Stimulated activated CD8-positive, alpha-beta memory T cell treated with anti-CD3 and anti-CD28 coated beads, Interleukin-7, amount 100 ng/mL, for 24 hours (primary cell): ENCODE measurements around the gene PRR20A.
"Not testable (repeated sequence)": the region's sequence is repeated elsewhere in the genome, so short reads cannot be mapped to it uniquely, and the experiment has no call there.

Experiments
- DNase-seq: peaks from one replicate; pipeline ENCODE4 v3.0.0-alpha.2; 2020; ENCODE audit warnings: low read depth

PRR20A gene

DNA sequence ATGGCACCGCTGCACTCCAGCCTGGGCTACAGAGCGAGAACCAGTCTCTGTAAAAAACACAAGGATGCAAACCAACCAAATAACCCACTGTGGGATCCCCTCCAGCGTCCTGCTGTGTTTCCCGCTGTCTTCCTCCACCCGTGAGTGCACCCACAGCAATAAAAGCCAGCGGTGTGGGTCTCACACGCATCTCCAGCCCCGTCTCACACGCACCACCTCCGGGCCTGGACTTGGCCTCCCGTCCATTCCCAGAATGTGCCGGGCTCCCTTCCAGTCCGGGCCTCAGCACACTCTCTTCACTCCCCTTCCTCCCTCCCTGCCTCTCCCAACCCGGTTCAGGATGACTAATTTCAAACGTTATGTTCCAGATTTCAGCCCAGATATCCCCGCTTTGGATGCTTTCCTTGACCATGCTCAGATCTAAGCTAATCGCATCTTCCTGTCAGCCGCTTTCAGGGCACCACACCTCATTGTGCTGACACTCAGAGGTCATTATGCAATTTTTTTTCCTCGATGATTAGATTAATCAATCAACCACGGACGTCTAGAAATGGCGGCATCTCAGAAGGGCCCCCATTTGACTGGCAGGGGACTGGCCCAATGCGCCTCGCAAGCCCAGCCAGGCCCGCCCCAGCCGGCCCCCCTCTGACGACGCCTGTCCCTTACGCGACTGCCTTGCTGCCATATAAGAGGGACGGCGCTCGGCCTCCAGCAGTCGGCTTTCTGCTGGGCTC lies at the start of gene PRR20A:
Gene PRR20A, plus strand, starts transcription at position 684 of the 734 bp plus-strand sequence. CDS start 387 bp downstream, outside the sequence.
- DNase-seq: not testable (repeated sequence)

DNA sequence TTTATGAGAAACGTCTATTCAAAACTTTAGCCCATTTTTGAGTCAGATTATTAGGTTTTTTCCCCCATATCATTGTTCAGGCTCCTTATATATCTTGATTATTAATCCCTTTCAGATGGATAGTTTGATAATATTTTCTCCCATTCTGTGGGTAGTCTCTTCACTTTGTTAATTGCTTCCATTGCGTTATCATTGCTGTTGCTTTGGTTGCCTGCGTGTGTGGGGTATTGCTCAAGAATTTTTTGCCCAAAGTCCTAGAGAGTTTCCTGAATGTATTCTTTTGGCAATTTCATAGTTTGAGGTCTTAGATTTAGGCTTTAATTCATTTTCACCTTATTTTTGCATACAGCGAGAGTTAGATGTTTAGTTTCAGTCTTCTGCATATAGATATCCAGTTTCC lies 25.8 kb upstream of the PRR20A start:
- no peak for DNase-seq

DNA sequence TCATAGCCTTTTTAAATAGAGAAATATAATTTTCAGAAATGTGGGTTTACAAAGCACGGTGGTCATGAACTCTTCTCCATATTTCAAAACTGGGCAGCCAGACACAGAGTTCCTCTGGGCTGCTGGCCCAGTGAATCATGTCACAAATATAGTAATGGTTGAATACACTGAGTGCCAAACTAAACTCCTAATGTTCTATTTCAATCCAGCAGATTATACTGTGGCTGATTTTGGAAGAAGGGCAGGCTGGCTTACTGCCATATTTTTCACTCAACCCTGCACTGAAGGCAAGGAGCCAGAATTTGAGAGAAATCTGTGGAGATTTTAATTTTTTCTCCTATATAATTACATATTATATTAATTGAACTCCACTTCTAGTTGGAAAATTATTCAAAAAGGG lies 17.0 kb upstream of the PRR20A start:
- DNase-seq: no peak

DNA sequence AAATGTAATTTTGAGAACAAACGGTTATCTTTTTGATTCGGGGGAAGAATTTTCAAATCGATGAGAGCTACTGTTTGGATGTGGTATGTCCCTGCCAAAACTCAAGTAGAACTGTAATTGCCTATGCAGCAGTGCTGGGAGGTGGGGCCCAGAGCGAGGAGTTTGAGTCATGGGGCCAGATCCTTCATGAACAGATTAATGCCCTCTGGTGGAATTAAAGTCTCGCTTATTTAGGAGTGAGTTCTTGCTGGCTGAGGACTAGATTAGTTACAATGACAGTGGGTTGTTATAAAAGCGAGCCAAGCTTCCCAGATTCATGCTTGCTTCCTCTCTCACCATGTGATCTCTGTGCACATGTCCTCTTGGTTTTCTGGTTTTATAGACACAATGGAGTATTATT lies 11.8 kb upstream of the PRR20A start:
- DNase-seq: no peak

DNA sequence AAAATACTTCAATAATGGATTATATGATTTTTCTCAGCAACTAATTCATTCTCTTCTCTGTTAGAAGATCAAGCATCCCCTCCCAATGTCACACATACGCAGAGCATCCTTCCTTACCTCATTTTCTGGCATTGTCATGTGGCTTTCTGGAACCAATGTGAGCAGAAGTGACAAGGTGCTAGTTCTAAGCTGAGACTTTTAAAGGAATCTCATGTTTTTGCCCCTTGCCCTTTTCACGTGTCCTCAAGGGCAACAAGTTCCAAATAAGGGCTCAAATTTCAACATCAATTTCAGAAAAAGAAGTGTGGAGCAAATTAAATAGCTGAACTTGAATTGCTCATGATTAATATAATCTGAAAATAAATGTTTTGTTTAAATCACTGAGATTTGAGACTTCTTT lies 4.6 kb upstream of the PRR20A start:
- DNase-seq: no peak

DNA sequence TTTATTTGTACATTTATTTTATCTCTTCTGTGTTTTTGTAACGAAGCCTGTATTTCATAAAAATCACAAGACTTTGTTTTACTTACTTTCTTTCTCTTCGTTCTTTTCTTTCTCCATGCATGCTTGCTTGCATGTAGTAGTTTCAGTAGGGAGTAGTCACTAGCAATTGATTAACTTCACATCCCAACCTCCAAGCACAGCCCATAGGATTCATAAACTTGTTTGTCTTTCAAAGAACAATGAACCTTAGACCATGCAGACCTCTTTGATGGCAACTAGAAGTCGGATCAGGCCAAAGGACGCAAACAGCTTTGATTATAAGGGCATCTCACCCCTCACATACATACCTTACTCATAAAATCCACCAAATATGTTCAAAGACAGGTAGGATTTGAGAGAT lies 3.1 kb upstream of the PRR20A start:
- no peak for DNase-seq

DNA sequence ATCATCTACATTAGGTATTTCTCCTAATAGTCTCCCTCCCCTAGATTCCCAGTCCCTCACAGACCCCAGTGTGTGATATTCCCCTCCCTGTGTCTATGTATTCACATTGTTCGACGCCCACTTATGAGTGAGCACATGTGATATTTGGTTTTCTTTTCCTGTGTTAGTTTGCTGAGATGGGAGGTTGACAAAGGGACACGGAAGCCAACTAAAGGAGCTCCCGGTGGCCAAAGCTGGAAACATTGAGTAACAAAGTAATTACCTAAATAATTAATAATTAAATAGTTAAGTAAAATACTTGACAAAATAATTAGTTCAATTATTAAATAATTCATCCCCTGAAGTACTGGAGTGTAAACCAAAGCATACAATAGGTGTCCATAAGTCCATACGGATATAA lies 1.7 kb upstream of the PRR20A start:
- no peak for DNase-seq

DNA sequence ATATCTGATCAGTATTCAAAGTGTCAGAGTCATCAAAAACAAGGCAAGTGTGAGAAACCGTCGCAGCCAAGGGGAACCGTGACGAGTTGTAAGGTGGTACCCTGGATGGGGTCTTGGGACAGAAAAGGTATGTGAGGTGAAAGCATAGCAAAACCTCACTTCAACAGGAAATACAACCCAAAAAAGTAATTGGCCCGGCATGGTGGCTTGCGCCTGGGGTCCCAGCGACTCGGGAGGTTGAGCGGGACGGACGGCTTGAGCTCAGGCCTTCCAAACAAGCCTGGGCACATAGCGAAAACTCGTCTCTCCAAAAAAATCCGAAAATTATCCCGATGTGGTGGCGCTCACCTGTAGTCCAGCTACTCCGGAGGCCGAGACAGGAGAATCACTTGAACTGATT lies 937 bp upstream of the PRR20A start:
- not testable (repeated sequence) for DNase-seq

DNA sequence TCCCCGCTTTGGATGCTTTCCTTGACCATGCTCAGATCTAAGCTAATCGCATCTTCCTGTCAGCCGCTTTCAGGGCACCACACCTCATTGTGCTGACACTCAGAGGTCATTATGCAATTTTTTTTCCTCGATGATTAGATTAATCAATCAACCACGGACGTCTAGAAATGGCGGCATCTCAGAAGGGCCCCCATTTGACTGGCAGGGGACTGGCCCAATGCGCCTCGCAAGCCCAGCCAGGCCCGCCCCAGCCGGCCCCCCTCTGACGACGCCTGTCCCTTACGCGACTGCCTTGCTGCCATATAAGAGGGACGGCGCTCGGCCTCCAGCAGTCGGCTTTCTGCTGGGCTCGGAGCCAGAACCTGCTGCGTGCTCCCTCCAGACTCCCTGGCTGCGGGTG lies 6.5 kb downstream of the PRR20A start, which contains the start of gene PRR20B:
Gene PRR20B, plus strand, starts transcription at position 301 of the 400 bp plus-strand sequence. CDS start 387 bp downstream, outside the sequence.
- not testable (repeated sequence) for DNase-seq

DNA sequence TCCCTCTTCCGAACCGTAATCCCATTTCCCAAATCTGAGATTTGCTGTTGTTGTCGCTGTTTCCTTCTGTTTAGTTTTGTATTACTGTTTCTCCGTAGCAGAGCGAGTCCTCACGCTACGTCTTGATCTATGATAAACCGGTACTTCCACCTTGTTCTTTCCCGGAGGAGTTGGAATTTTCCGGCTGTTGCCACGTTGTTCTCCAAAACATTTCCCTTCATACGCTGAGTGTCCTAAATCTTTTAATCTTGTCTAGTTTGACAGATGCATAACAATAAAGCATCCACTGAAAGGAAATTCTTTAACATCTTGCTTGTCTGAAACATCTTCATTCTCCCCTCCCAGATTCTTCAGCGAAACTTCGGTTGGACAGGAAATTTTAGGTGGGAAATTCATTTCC lies 7.4 kb downstream of the PRR20A start:
- not testable (repeated sequence) for DNase-seq

DNA sequence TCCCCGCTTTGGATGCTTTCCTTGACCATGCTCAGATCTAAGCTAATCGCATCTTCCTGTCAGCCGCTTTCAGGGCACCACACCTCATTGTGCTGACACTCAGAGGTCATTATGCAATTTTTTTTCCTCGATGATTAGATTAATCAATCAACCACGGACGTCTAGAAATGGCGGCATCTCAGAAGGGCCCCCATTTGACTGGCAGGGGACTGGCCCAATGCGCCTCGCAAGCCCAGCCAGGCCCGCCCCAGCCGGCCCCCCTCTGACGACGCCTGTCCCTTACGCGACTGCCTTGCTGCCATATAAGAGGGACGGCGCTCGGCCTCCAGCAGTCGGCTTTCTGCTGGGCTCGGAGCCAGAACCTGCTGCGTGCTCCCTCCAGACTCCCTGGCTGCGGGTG lies 13.0 kb downstream of the PRR20A start, which contains the start of gene PRR20C:
Gene PRR20C, plus strand, starts transcription at position 301 of the 400 bp plus-strand sequence. CDS start 387 bp downstream, outside the sequence.
- DNase-seq: not testable (repeated sequence)

DNA sequence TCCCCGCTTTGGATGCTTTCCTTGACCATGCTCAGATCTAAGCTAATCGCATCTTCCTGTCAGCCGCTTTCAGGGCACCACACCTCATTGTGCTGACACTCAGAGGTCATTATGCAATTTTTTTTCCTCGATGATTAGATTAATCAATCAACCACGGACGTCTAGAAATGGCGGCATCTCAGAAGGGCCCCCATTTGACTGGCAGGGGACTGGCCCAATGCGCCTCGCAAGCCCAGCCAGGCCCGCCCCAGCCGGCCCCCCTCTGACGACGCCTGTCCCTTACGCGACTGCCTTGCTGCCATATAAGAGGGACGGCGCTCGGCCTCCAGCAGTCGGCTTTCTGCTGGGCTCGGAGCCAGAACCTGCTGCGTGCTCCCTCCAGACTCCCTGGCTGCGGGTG lies 19.6 kb downstream of the PRR20A start, which contains the start of gene PRR20D:
Gene PRR20D, plus strand, starts transcription at position 301 of the 400 bp plus-strand sequence. CDS start 387 bp downstream, outside the sequence.
- not testable (repeated sequence) for DNase-seq

DNA sequence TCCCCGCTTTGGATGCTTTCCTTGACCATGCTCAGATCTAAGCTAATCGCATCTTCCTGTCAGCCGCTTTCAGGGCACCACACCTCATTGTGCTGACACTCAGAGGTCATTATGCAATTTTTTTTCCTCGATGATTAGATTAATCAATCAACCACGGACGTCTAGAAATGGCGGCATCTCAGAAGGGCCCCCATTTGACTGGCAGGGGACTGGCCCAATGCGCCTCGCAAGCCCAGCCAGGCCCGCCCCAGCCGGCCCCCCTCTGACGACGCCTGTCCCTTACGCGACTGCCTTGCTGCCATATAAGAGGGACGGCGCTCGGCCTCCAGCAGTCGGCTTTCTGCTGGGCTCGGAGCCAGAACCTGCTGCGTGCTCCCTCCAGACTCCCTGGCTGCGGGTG lies 26.2 kb downstream of the PRR20A start, which contains the start of gene PRR20E:
Gene PRR20E, plus strand, starts transcription at position 301 of the 400 bp plus-strand sequence. CDS start 387 bp downstream, outside the sequence.
- DNase-seq: not testable (repeated sequence)

DNA sequence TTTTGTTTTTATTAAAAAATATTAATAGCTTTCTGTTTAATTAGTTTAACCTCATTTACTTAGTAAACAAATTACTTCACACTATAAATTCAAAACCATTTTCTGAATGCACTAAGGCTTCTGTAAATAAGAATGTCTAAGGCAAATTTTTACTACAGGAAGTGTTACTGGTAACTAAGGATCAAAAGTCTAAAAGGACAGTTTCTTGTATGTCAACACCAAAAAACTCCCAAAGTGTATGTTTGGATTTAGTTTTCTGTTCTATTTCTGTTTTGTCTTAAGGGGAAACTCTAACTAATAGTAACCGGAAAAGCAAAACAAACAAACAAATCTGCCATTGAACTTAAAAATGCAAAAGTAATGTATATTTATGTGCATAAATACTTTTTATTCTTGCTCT lies 50.9 kb downstream of the PRR20A start:
- DNase-seq: no peak
